GM23338 (cell line): ENCODE data around the gene GPD1L.

Experiments
- CREB1 ChIP-seq: fragments of 250-450 bp; sonication (Bioruptor Pico); IDR thresholded peaks from 2 replicates; pipeline ENCODE4 v1.5.0; 2020; ENCODE audit warnings: low read depth, mild to moderate bottlenecking, moderate library complexity
- EZH2 ChIP-seq: fragments of 200-600 bp; sonication (generic); IDR thresholded peaks from one replicate; pipeline ENCODE4 v1.8.0; 2017; ENCODE audit warnings: antibody characterized with exemption, mild to moderate bottlenecking, low read depth; ENCODE audit not compliant: unreplicated experiment
- EZH2phosphoT487 ChIP-seq: fragments of 200-600 bp; sonication (generic); IDR thresholded peaks from one replicate; pipeline ENCODE4 v1.8.1; 2018; ENCODE audit warnings: antibody characterized with exemption; ENCODE audit not compliant: unreplicated experiment
- POLR2AphosphoS5 ChIP-seq: IDR thresholded peaks from 2 replicates; pipeline ENCODE4 v1.6.1; 2016; ENCODE audit warnings: antibody characterized with exemption, low read depth
- TF ChIP-seq, protein P1 (sequence below), 2 experiments: fragments of 200-600 bp in 1 of 2; sonication (generic) in 1 of 2; conservative IDR thresholded peaks; 2 replicates each; pipeline versions ENCODE4 v1.5.1 to v1.6.1; 2016 to 2017; ENCODE audit warnings: antibody characterized with exemption in 2 of 2, low read depth in 2 of 2, mild to moderate bottlenecking in 2 of 2, moderate library complexity in 1 of 2

DNA sequence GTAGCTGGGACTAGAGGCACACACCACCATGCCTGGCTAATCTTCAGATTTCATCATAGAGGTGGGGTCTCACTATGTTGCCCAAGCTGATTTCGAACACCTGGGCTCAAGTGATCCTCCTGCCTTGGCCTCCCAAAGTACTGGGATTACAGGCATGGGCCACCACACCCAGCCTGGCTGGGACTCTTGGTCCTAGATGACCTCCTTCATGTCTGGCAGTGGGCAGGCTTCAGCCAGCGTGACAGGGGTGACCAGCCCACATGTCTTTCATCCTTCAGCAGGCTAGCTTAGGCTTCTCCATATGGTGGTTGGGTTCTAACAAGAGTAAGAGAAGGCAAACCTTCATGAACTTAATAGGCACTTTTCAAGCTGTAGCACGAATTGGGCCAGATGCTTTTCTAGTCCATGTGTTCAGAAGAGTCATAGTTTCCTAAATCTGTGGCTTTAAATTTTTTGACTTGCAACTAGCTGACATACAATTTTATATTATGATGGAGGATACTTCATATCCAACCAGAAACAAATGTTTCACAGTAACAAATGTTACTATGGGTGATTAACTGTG is 7.6 kb downstream of the GPD1L start:
- no peak for TF ChIP-seq POLR2AphosphoS5
- TF ChIP-seq, protein P1, sequence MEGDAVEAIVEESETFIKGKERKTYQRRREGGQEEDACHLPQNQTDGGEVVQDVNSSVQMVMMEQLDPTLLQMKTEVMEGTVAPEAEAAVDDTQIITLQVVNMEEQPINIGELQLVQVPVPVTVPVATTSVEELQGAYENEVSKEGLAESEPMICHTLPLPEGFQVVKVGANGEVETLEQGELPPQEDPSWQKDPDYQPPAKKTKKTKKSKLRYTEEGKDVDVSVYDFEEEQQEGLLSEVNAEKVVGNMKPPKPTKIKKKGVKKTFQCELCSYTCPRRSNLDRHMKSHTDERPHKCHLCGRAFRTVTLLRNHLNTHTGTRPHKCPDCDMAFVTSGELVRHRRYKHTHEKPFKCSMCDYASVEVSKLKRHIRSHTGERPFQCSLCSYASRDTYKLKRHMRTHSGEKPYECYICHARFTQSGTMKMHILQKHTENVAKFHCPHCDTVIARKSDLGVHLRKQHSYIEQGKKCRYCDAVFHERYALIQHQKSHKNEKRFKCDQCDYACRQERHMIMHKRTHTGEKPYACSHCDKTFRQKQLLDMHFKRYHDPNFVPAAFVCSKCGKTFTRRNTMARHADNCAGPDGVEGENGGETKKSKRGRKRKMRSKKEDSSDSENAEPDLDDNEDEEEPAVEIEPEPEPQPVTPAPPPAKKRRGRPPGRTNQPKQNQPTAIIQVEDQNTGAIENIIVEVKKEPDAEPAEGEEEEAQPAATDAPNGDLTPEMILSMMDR (conservative IDR thresholded peaks at IDR 0.05; ENCODE audit: low read depth in 2 of 2), result no peak
- no peak for TF ChIP-seq CREB1 (CRISPR knock-in tag)
- no peak for TF ChIP-seq EZH2phosphoT487
- no peak for TF ChIP-seq EZH2
